OCI-LY1 (cell line): ENCODE data around the gene PTP4A1.

Source experiments
- H2AFZ ChIP-seq: fragments of 200-600 bp; sonication (generic), shearing (Covaris generic); 2 replicates; pipeline ENCODE4 v1.6.0; 2014; ENCODE audit warnings: antibody characterized with exemption, mild to moderate bottlenecking, low read length
- H3F3A ChIP-seq: fragments of 200-600 bp; sonication (generic), shearing (Covaris generic); 2 replicates; pipeline ENCODE4 v1.6.0; 2014; ENCODE audit warnings: mild to moderate bottlenecking, antibody characterized with exemption, low read length, moderate library complexity; ENCODE audit not compliant: insufficient read depth
- H3K27ac ChIP-seq: fragments of 200-600 bp; sonication (generic); 2 replicates; pipeline ENCODE4 v1.5.1; 2014; ENCODE audit warnings: low read length, mixed run types, mild to moderate bottlenecking, low read depth; ENCODE audit not compliant: poor library complexity, severe bottlenecking
- H3K27me3 ChIP-seq: fragments of 200-600 bp; sonication (generic); 2 replicates; pipeline ENCODE4 v1.6.0; 2014; ENCODE audit warnings: antibody characterized with exemption, mild to moderate bottlenecking, low read length, moderate library complexity; ENCODE audit not compliant: insufficient read depth
- H3K36me3 ChIP-seq: fragments of 200-600 bp; sonication (generic); 2 replicates; pipeline ENCODE4 v1.6.1; 2014; ENCODE audit warnings: mild to moderate bottlenecking, antibody characterized with exemption, low read length, moderate library complexity, mixed read lengths; ENCODE audit not compliant: insufficient read depth
- H3K4me1 ChIP-seq: fragments of 200-600 bp; sonication (generic); 2 replicates; pipeline ENCODE4 v1.5.1; 2014; ENCODE audit warnings: mild to moderate bottlenecking, low read length, moderate library complexity; ENCODE audit not compliant: insufficient read depth, severe bottlenecking
- H3K4me2 ChIP-seq: fragments of 200-600 bp; sonication (generic), shearing (Covaris generic); 2 replicates; pipeline ENCODE4 v1.6.1; 2014; ENCODE audit warnings: low read length
- H3K4me3 ChIP-seq: fragments of 200-600 bp; sonication (generic); 2 replicates; pipeline ENCODE4 v1.5.1; 2014; ENCODE audit warnings: low read length, low read depth, mild to moderate bottlenecking, mixed read lengths; ENCODE audit not compliant: poor library complexity, severe bottlenecking
- H3K79me2 ChIP-seq: fragments of 200-600 bp; shearing (Covaris generic); 2 replicates; pipeline ENCODE4 v1.6.1; 2016; ENCODE audit warnings: mixed run types, low read length, mixed read lengths; ENCODE audit not compliant: insufficient read depth
- H3K9ac ChIP-seq: fragments of 200-600 bp; sonication (generic), shearing (Covaris generic); 2 replicates; pipeline ENCODE4 v1.6.1; 2014; ENCODE audit warnings: mild to moderate bottlenecking, low read length, mixed read lengths
- H3K9me2 ChIP-seq: fragments of 200-600 bp; sonication (generic), shearing (Covaris generic); 2 replicates; pipeline ENCODE4 v1.6.1; 2014; ENCODE audit warnings: low read depth, mild to moderate bottlenecking, low read length, mixed read lengths
- H3K9me3 ChIP-seq: fragments of 200-600 bp; shearing (Covaris generic); 2 replicates; pipeline ENCODE4 v1.6.1; 2014; ENCODE audit warnings: low read length, mixed read lengths
- H4K20me1 ChIP-seq: fragments of 200-600 bp; sonication (generic), shearing (Covaris generic); 2 replicates; pipeline ENCODE4 v1.6.0; 2016; ENCODE audit warnings: mild to moderate bottlenecking, low read length; ENCODE audit not compliant: insufficient read depth
- CTCF ChIP-seq: fragments of 200-600 bp; sonication (generic), shearing (Covaris generic); IDR thresholded peaks from 2 replicates; pipeline ENCODE4 v1.5.1; 2017; ENCODE audit warnings: mild to moderate bottlenecking, antibody characterized with exemption, low read length, moderate library complexity, mixed read lengths
- EZH2 ChIP-seq: fragments of 200-600 bp; sonication (generic), shearing (Covaris generic); IDR thresholded peaks from 2 replicates; pipeline ENCODE4 v1.8.0; 2017; ENCODE audit warnings: borderline replicate concordance, mixed run types, mild to moderate bottlenecking, antibody characterized with exemption, low read length, moderate library complexity, mixed read lengths

Gene PTP4A1

GRCh38 chr6:63592886-63593285 is 20.6 kb downstream of the PTP4A1 start:
- no peak for TF ChIP-seq CTCF
- TF ChIP-seq EZH2 = no peak
- H3K4me3 ChIP-seq = no peak overlapping the region
- no peaks in the 10 kb centered on the region for H3K27me3 ChIP-seq
- no peaks in the 10 kb centered on the region for H3K9me2 ChIP-seq
- no peak overlapping the region for H3K4me2 ChIP-seq
- no peaks in the 10 kb centered on the region for H3K79me2 ChIP-seq
- no peak overlapping the region for H3K27ac ChIP-seq
- H3K9me3 ChIP-seq = no peaks in the 10 kb centered on the region
- no peak overlapping the region for H2AFZ ChIP-seq
- no peak overlapping the region for H3K9ac ChIP-seq
- no peaks in the 10 kb centered on the region for H3F3A ChIP-seq
- H3K4me1 ChIP-seq = peaks cover 1% of the 10 kb centered on the region
- H4K20me1 ChIP-seq = no peaks in the 10 kb centered on the region
- H3K36me3 ChIP-seq = no peaks in the 10 kb centered on the region

GRCh38 chr6:63597141-63598048 is 25.1 kb downstream of the PTP4A1 start:
- H3K4me3 ChIP-seq = no peak overlapping the region
- no peak overlapping the region for H3K4me2 ChIP-seq
- no peak overlapping the region for H3K9ac ChIP-seq
- H4K20me1 ChIP-seq = no peaks in the 10 kb centered on the region
- peaks cover 12% of the 10 kb centered on the region for H3K4me1 ChIP-seq
- H2AFZ ChIP-seq = no peak overlapping the region
- no peaks in the 10 kb centered on the region for H3F3A ChIP-seq
- no peak for TF ChIP-seq CTCF
- TF ChIP-seq EZH2 = no peak
- no peaks in the 10 kb centered on the region for H3K9me2 ChIP-seq
- no peaks in the 10 kb centered on the region for H3K36me3 ChIP-seq
- H3K27me3 ChIP-seq = no peaks in the 10 kb centered on the region
- no peak overlapping the region for H3K27ac ChIP-seq
- no peaks in the 10 kb centered on the region for H3K79me2 ChIP-seq
- H3K9me3 ChIP-seq = no peaks in the 10 kb centered on the region

GRCh38 chr6:63598049-63599036 is 26.1 kb downstream of the PTP4A1 start:
- TF ChIP-seq EZH2 (no peak), CTCF (peak; percentile 91)
- peaks cover 12% of the 10 kb centered on the region for H3K4me1 ChIP-seq
- H3K4me3 ChIP-seq = peak overlapping the region; percentile 22
- no peaks in the 10 kb centered on the region for H3K36me3 ChIP-seq
- no peak overlapping the region for H3K27ac ChIP-seq
- peak overlapping the region; percentile 52; the same call in 1 of the 2 replicates for H2AFZ ChIP-seq
- H3K4me2 ChIP-seq = peak overlapping the region; percentile 60
- no peaks in the 10 kb centered on the region for H3F3A ChIP-seq
- H3K9ac ChIP-seq = no peak overlapping the region
- no peaks in the 10 kb centered on the region for H4K20me1 ChIP-seq
- H3K9me2 ChIP-seq = no peaks in the 10 kb centered on the region
- no peaks in the 10 kb centered on the region for H3K79me2 ChIP-seq
- no peaks in the 10 kb centered on the region for H3K9me3 ChIP-seq
- no peaks in the 10 kb centered on the region for H3K27me3 ChIP-seq
